Stimulated activated CD8-positive, alpha-beta memory T cell treated with anti-CD3 and anti-CD28 coated beads, Interleukin-7, amount 100 ng/mL, for 4 hours (primary cell): ENCODE results near the gene TM2D1.
"Not testable (repeated sequence)": the region's sequence is repeated elsewhere in the genome, so short reads cannot be mapped to it uniquely, and the experiment has no call there.

Source experiments
- DNase-seq, 2 donors: peaks; one replicate each; pipeline ENCODE4 v3.0.0-alpha.2; 2020; ENCODE audit warnings: low read depth in 2 of 2

Gene TM2D1

GRCh38 chr1:61718996-61719663, 5.8 kb downstream of the TM2D1 start:
- DNase-seq: not testable (repeated sequence)

DNA sequence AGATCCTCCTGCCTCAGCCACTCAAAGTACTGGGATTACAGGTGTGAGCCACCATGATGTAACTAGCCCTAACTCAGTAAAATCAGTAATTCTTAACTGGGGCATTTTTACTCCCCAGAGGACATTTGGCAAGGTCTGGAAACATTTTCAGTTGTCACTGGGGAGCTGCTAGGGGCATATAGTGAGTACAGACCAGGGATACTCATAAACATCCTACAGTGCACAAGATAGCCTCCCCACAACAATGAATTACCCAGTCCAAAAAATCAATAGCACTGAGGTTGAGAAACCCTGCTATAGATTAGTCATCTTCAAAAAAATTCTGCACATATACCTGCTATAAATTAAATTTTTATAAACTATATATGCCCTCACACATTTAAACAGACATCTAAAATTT, 13.0 kb downstream of the TM2D1 start:
- DNase-seq: no peak

DNA sequence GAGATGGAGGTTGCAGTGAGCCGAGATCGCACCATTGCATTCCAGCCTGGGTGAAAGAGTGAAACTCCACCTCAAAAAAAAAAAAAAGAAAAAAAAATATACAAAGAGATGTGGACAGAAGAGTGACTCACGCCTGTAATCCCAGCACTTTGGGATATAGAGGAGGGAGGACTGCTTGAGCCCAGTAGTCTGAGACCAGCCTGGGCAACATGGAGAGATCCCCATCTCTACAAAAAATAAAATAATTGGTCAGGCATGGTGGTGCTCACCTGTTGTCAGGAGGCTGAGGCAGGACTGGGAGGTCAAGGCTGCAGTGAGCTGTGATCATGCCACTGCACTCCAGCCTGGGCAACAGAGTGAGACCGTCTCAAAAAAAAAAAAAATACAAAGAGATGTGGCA, 13.7 kb downstream of the TM2D1 start:
- DNase-seq: not testable (repeated sequence)

DNA sequence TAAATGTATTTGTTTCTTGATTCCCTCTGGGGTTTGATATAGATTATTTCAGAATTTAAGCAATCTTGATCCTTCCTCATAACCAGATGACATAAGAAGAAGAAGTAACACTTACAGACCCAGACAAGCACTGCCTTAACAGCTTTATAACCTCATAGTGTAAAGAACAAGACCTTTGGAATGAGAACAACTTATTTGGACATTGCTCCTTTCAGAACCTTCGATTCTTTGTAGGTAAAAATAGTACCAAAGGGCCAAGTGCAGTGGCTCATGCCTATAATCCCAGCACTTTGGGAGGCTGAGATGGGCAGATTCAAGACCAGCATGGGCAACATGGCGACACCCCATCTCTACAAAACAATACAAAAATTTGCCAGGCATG, 15.0 kb downstream of the TM2D1 start:
- no peak for DNase-seq

DNA sequence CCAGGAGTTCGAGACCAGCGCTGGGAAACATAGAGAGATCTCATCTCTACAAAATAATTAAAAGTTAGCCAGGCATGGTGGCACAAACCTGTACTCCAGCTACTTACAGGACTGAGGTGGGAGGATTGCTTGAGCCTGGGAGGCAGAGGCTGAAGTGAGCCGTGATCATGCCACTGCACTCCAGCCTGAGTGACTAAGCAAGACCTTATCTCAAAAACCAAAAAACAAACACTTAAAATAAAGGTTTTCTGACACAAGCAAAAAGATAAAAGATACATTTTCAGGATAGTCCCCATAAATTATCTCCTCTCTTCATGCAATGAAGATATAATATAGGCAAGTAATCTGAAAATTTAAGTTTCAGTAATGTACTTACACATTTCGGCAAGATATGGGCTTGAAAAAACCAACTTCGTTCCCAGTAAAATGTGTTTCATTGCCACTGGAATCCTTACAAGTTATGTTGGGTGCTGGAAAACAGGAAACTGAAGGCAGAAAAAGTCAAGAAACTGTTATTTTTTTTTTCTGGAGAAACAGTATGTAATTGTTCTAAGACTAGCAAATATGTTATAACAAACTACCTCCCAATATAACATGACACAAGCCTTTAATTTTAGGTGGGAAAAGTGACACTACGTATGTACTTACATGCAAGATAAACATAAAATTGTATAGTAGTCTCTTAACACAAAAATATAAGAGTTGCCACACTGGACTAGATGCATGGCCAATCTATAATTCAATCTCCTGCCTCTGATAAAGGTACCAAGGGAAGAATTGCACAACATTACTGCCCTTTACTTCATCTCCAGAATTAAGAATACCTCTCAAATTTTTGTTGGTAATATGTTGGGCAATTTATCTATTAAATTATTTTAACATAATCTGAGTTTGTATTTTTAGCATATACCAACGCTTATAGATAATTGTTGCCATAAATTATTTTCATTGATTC, 15.7 kb downstream of the TM2D1 start:
- no peak for DNase-seq

DNA sequence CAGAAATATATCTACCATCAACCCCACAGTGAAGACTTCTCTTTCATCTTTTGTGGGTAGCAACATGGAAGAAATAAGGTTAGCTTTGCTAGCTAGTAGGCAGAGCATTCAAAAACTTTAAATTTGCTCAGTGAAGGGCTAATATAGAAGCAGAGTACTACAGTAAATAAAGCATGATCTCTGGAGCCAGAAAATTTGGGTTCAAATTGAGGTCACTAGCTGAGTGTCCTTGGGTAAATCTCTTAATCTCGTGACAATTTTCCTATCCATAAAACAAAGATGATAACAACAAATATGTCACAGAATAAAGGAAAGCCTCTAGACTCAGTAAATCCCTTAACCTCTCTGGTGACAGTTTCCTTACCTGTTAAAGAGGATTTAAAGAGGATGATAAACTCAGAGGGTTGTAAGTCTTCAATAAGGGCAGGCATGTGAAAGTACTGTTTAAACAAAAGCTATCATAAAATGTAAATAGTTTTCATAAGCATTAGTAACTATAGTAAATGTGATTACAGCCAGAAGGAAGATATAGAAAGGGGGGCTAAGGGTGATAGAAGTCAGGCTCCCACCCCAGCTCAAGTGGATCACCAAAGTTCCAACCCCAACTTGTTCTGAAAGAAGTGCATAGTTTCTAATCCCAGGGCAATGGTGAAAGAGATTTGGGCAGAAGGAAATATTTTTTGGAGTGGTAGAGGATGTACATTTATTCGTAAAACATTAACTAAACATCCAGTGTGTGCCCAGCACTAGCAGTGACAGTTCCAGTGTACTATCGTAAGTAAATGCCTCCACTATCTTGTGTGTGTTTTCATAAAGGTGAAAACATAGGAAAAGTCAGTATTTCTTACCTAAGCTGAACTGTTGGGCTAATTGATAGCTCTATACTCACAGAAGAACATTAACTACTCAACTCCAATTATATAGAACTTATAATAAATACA, 24.8 kb downstream of the TM2D1 start:
- DNase-seq: no peak

DNA sequence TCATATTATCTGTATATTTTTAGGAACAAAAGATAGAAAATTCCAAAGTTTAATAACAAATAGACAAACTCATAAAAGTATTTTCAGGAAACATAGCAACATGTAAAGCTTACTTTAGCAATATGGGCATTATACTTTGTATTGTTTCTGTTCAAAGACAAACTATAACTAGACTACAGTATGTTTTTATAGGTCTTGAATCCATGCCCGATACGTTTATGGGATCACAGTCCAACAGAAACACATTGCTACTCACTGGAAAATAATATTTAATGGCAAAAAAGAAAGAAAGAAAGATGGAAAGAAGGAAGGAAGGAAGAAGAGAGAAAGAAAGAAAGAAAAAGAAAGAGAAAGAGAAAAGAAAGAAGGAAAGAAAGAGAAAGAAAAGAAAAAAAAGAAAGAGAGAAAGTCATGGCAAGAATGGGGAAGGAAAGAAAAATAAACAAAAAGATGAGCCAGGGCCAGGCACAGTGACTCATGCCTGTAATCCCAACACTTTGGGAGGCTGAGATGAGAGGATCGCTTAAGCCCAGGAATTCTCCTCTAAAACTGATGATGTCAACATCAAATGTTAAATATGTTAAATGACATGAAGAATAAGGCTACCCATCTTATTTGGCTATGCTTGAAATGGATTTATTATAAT, 32.7 kb downstream of the TM2D1 start:
- DNase-seq: no peak

DNA sequence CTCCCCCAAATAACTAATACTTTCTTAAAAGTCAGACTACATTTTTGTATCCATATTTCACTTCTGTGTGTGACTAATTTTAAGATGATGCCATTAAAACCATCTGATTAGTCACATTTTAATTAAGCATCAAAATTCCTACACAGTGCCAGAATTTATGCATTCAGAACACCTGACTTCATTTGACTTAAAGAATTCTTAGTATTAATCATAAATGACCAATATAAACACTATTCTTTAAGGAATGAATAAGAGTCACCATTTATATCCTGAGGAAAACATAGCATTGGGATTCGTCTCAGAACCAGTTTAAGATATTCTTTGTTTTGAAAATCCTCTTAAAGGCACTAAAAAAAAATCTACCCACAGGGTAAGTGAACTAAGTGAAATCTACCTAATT, 37.0 kb downstream of the TM2D1 start:
- DNase-seq: no peak

GRCh38 chr1:61682891-61683290, 42.0 kb downstream of the TM2D1 start:
- DNase-seq: no peak

- DNase-seq: no peak
Observed at GRCh38 chr1:61680500-61680899, 44.4 kb downstream of the TM2D1 start.

GRCh38 chr1:61676881-61677280, 48.1 kb downstream of the TM2D1 start:
- DNase-seq: not testable (repeated sequence)

DNA sequence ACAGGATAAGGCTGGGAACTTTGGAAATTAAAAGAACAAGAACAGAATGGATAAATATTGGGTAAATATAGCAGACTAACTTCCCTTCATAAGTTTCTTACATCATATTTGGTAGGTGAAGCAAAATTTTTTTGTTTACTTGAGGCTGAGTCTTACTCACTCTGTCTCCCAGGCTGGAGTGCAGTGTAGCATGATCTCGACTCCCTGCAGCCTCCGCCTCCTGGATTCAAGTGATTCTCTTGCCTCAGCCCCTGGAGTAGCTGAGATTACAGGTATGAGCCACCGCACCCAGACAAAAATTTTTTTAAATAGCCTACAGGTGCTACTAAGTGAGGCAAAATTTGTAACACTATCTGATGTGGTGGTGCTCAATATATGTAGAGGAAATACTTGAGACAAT, 50.7 kb downstream of the TM2D1 start:
- DNase-seq: no peak

DNA sequence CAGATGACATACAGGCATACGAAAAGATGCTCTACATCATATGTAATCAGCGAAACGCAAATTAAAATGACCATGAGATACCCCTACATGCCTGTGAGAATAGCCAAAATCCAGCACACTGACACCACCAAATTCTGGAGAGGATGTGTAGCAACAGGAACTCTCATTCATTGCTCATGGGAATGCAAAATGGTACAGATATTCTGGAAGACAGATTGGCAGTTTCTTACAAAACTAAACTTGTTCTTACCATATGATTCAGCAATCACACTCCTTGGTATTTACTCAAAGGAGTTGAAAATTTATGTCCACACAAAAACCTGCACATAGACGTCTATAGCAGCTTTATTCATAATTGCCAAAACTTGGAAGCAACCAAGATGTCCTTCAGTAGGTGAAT, 52.6 kb downstream of the TM2D1 start:
- no peak for DNase-seq

GRCh38 chr1:61670445-61670844, 54.5 kb downstream of the TM2D1 start:
- DNase-seq: no peak

- no peak for DNase-seq
Observed at GRCh38 chr1:61670016-61670415, 54.9 kb downstream of the TM2D1 start.

- no peak for DNase-seq
Observed at GRCh38 chr1:61659061-61659460, 65.9 kb downstream of the TM2D1 start.

- DNase-seq: no peak
Observed at GRCh38 chr1:61655453-61655852, 69.5 kb downstream of the TM2D1 start.

DNA sequence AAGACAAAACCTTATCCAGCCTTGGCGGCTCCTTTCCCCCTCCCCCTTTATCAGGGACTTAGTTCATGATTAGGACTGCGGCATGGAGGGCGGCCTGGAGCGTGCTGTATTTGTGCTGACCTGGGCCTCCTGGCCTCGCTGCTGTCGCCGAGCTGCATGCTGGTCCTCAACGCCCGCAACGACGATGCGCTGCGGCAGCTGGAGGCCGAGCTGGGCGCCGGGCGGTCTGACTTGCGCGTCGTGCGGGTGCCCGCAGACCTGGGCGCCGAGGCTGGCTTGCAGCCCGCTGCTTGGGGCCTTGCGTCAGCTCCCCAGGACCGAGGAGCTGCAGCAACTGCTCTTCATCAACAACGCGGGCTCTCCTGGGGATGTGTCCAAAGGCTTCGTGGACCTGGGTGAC, 70.9 kb downstream of the TM2D1 start:
- DNase-seq: no peak

- DNase-seq: no peak
Observed at GRCh38 chr1:61648983-61649742, 75.8 kb downstream of the TM2D1 start.

DNA sequence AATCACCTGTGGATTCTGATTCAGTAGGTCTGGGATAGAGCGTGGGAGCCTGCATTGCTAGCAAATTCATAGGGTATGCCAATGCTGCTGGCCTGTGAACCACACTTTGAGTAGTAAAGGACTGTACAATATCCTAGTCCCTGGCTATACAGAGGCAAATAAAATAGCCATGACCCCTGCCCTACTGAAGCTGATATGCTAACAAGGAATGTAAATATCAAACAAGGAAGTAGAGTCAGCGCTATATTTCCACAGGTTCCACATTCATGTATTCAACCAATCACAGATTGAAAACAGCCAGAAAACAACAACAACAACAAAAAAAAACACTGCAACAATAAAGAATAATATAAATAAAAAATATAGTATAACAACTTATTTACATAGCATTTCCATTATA, 77.8 kb downstream of the TM2D1 start:
- DNase-seq: no peak

GRCh38 chr1:61645476-61645875, 79.5 kb downstream of the TM2D1 start:
- no peak for DNase-seq
